RWPE1 (cell line): Measurements from ENCODE around the gene STX2.
A peak's percentile ranks its signal among the peaks of the same experiment; 100 is the strongest.

Source experiments
- CTCF ChIA-PET: fragments of 350-600 bp; sonication (Branson Sonifier 250); formaldehyde crosslinking; extraction: SDS; loops from one replicate; lab custom pipeline; 2021; lab: Yijun Ruan, JAX
- POLR2A ChIA-PET: fragments of 400-600 bp; formaldehyde crosslinking; extraction: SDS; loops from one replicate; lab custom pipeline; 2020; ENCODE audit warnings: antibody characterized with exemption; ENCODE audit not compliant: low non-redundant PET; lab: Yijun Ruan, JAX
- DNase-seq: peaks from one replicate; pipeline ENCODE4 v3.0.0; 2012; ENCODE audit warnings: low spot score
- H3K27ac ChIP-seq: fragments of 450-650 bp; 2 replicates; pipeline ENCODE4 v1.5.1; 2017
- CTCF ChIP-seq: fragments of 450-650 bp; conservative IDR thresholded peaks from 2 replicates; pipeline ENCODE4 v1.5.1; 2017; ENCODE audit warnings: low read depth, mild to moderate bottlenecking

STX2 gene

GRCh38 chr12:130805635-130806034, 33.4 kb downstream of the STX2 start:
- ChIA-PET POLR2A (no interaction called here), CTCF (no interaction called here)
- DNase-seq: no peak
- TF ChIP-seq CTCF: no peak
- H3K27ac ChIP-seq: no peak overlapping the region

- DNase-seq: no peak
- no peak for TF ChIP-seq CTCF
- H3K27ac ChIP-seq: no peak overlapping the region
- POLR2A ChIA-PET: no interaction called here
- CTCF ChIA-PET: no interaction called here
Observed at GRCh38 chr12:130804216-130804615, 34.8 kb downstream of the STX2 start.

- POLR2A ChIA-PET: no interaction called here
- CTCF ChIA-PET: no interaction called here
- TF ChIP-seq CTCF: no peak
- H3K27ac ChIP-seq: no peak overlapping the region
- DNase-seq: no peak
Observed at GRCh38 chr12:130803702-130804101, 35.3 kb downstream of the STX2 start.

GRCh38 chr12:130800312-130800711, 38.7 kb downstream of the STX2 start:
- ChIA-PET CTCF (no interaction called here), POLR2A (no interaction called here)
- no peak for DNase-seq
- H3K27ac ChIP-seq: no peak overlapping the region
- no peak for TF ChIP-seq CTCF

- CTCF ChIA-PET: no interaction called here
Observed at GRCh38 chr12:130799051-130799450, 40.0 kb downstream of the STX2 start.

GRCh38 chr12:130796985-130797686, 41.9 kb downstream of the STX2 start:
- ChIA-PET POLR2A (no interaction called here), CTCF (no interaction called here)
- no peak overlapping the region for H3K27ac ChIP-seq
- TF ChIP-seq CTCF: no peak
- DNase-seq: no peak

More at GRCh38 chr12:130799051-130799450, 40.0 kb downstream of the STX2 start:
- TF ChIP-seq CTCF: no peak
- no peak overlapping the region for H3K27ac ChIP-seq
- peak; percentile 36 for DNase-seq
- POLR2A ChIA-PET: no interaction called here
